Erythroblast (primary cell): ENCODE results near the gene CIT.

Experiments used
- GATA1 ChIP-seq: IDR thresholded peaks from 2 replicates; pipeline ENCODE4 v1.6.1; 2011; ENCODE audit warnings: low read depth, mild to moderate bottlenecking, control low read depth, low read length, moderate library complexity
- POLR2A ChIP-seq: IDR thresholded peaks from 2 replicates; pipeline ENCODE4 v1.6.1; 2011; ENCODE audit warnings: mild to moderate bottlenecking, low read length

DNA sequence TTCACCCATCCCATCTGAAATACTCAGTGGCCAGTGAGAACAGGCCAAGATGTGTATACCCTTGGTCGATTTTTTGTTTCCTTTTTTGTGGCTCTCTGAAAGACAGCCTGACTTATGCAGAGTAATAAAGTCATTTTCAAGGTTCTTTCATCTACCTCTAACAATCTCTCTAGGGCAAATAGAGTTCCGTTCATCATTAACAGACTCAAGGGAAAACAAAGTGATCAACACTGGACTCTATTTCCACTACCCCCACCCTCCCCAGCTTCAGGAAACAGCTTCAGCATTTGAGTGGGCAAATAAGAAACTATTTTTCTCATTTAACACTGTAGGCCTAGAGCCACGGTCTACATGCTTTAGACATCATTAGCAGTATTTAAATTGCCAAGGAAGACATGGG, 193.3 kb downstream of the CIT start:
- TF ChIP-seq POLR2A (no peak), GATA1 (no peak)
